WTC11 (cell line): ENCODE results near the gene HSPA4. TPM values are rescaled to one million over a fixed set of nuclear protein-coding genes. Genes with fewer than 3 reads are reported as not detected.

Experiments
- ATAC-seq: fragments of 200-7000 bp; cut with Tn5 transposase; 2 replicates; pipeline ENCODE4 v1.10.0; 2021; ENCODE audit warnings: mild to moderate bottlenecking, moderate library complexity
- CTCF ChIA-PET: fragments of 300-600 bp; sonication (Branson Sonifier 250); formaldehyde crosslinking; loops from one replicate; lab custom pipeline; 2021; ENCODE audit warnings: antibody characterized with exemption; lab: Charles Lee
- POLR2A ChIA-PET: fragments of 350-600 bp; sonication (Branson Sonifier 250); formaldehyde crosslinking; loops from one replicate; lab custom pipeline; 2021; ENCODE audit warnings: antibody characterized with exemption; lab: Charles Lee
- DNase-seq: peaks from one replicate; pipeline ENCODE4 v3.0.0; 2021; ENCODE audit warnings: low spot score
- H3K27ac Mint-ChIP-seq: 2 replicates; pipeline ENCODE4 v1.8.0; 2021; ENCODE audit warnings: mixed read lengths
- H3K27me3 Mint-ChIP-seq: 2 replicates; pipeline ENCODE4 v1.8.0; 2021; ENCODE audit warnings: low read depth, mild to moderate bottlenecking, moderate library complexity, mixed read lengths
- H3K36me3 Mint-ChIP-seq: 2 replicates; pipeline ENCODE4 v1.8.0; 2021; ENCODE audit warnings: mixed read lengths
- H3K4me1 Mint-ChIP-seq: 2 replicates; pipeline ENCODE4 v1.8.0; 2022; ENCODE audit warnings: mixed read lengths
- H3K4me3 Mint-ChIP-seq: 2 replicates; pipeline ENCODE4 v1.8.0; 2021; ENCODE audit warnings: mild to moderate bottlenecking, moderate library complexity, mixed read lengths
- H3K9me3 Mint-ChIP-seq: 2 replicates; pipeline ENCODE4 v1.8.0; 2021; ENCODE audit warnings: mixed read lengths
- AFF4 ChIP-seq: sonication (generic); formaldehyde crosslinking; IDR thresholded peaks from 2 replicates; pipeline ENCODE4 v1.8.1; 2023; ENCODE audit warnings: mild to moderate bottlenecking, missing genetic modification reagents, borderline replicate concordance
- ATF1 ChIP-seq: sonication (generic); formaldehyde crosslinking; IDR thresholded peaks from 2 replicates; pipeline ENCODE4 v1.8.1; 2023; ENCODE audit warnings: mild to moderate bottlenecking, moderate library complexity, missing genetic modification reagents
- ATF6 ChIP-seq: sonication (generic); formaldehyde crosslinking; IDR thresholded peaks from 2 replicates; pipeline ENCODE4 v1.8.1; 2023; ENCODE audit warnings: mild to moderate bottlenecking, missing genetic modification reagents
- CREB1 ChIP-seq: sonication (generic); formaldehyde crosslinking; IDR thresholded peaks from 2 replicates; pipeline ENCODE4 v1.8.0; 2023; ENCODE audit warnings: mild to moderate bottlenecking, missing genetic modification reagents
- CREM ChIP-seq: sonication (generic); formaldehyde crosslinking; IDR thresholded peaks from 2 replicates; pipeline ENCODE4 v1.8.1; 2022; ENCODE audit warnings: mild to moderate bottlenecking, missing genetic modification reagents, moderate library complexity
- CTCF ChIP-seq: fragments of 200-600 bp; IDR thresholded peaks from 2 replicates; pipeline ENCODE4 v1.8.0; 2022; ENCODE audit warnings: antibody characterized with exemption
- E2F1 ChIP-seq: sonication (generic); formaldehyde crosslinking; IDR thresholded peaks from 2 replicates; pipeline ENCODE4 v1.8.0; 2022; ENCODE audit warnings: mild to moderate bottlenecking, missing genetic modification reagents
- E2F5 ChIP-seq: sonication (generic); formaldehyde crosslinking; IDR thresholded peaks from 2 replicates; pipeline ENCODE4 v1.8.1; 2022; ENCODE audit warnings: mild to moderate bottlenecking, moderate library complexity, missing genetic modification reagents
- FOXP1 ChIP-seq: sonication (generic); formaldehyde crosslinking; IDR thresholded peaks from 2 replicates; pipeline ENCODE4 v1.8.0; 2022; ENCODE audit warnings: missing genetic modification reagents, mild to moderate bottlenecking, moderate library complexity, borderline replicate concordance
- FOXP4 ChIP-seq: sonication (generic); formaldehyde crosslinking; IDR thresholded peaks from 2 replicates; pipeline ENCODE4 v1.8.0; 2022; ENCODE audit warnings: mild to moderate bottlenecking, missing genetic modification reagents
- GRHL2 ChIP-seq: fragments of 250-450 bp; sonication (Bioruptor Pico); IDR thresholded peaks from 2 replicates; pipeline ENCODE4 v1.8.0; 2022; ENCODE audit warnings: mild to moderate bottlenecking, moderate library complexity; ENCODE audit not compliant: insufficient replicate concordance, severe bottlenecking
- USF2 ChIP-seq: sonication (generic); formaldehyde crosslinking; IDR thresholded peaks from 2 replicates; pipeline ENCODE4 v1.8.1; 2023; ENCODE audit warnings: mild to moderate bottlenecking, missing genetic modification reagents, moderate library complexity
- ZBTB21 ChIP-seq: sonication (generic); formaldehyde crosslinking; IDR thresholded peaks from 2 replicates; pipeline ENCODE4 v1.8.1; 2023; ENCODE audit warnings: mild to moderate bottlenecking, missing genetic modification reagents, borderline replicate concordance
- ZNF532 ChIP-seq: fragments of 250-450 bp; sonication (Bioruptor Pico); IDR thresholded peaks from 2 replicates; pipeline ENCODE4 v1.9.0; 2021; ENCODE audit warnings: mild to moderate bottlenecking, borderline replicate concordance
- ZNF671 ChIP-seq: fragments of 250-450 bp; sonication (Bioruptor Pico); IDR thresholded peaks from 2 replicates; pipeline ENCODE4 v1.8.0; 2021; ENCODE audit warnings: mild to moderate bottlenecking
- ZSCAN18 ChIP-seq: fragments of 250-450 bp; sonication (Bioruptor Pico); IDR thresholded peaks from 2 replicates; pipeline ENCODE4 v2.1.2; 2022; ENCODE audit warnings: mild to moderate bottlenecking, moderate library complexity
- total RNA-seq: library from RNA; stranded (reverse); gene quantifications from 3 replicates; pipeline ENCODE4 v1.2.3, GENCODE V29; 2021

HSPA4 gene
- total RNA-seq, 1 experiment from 2014 or later = 363 TPM

GRCh38 chr5:133025804-133026663 is 25.8 kb upstream of the HSPA4 start, which contains the start of gene ZCCHC10:
Gene ZCCHC10 (minus strand): TSS chr5:133026549. CDS start chr5:133026537, 12 bp downstream.
- CTCF ChIA-PET = no interaction called here
- TF ChIP-seq ZNF532 (CRISPR knock-in tag) (peak; percentile 27; the same call in 1 of the 2 replicates), CTCF (no peak), CREM (0 out of 2 replicates have a peak, but pooled peaks have one; percentile 42), CREB1 (CRISPR knock-in tag) (no peak), ATF1 (CRISPR knock-in tag) (no peak), E2F5 (CRISPR knock-in tag) (peak; percentile 58), FOXP1 (CRISPR knock-in tag) (peak; percentile 44; the same call in 1 of the 2 replicates), ZSCAN18 (no peak), GRHL2 (CRISPR knock-in tag) (no peak), ZBTB21 (CRISPR knock-in tag) (no peak), FOXP4 (CRISPR knock-in tag) (no peak; the same call in 1 of the 2 replicates), E2F1 (no peak), ZNF671 (CRISPR knock-in tag) (no peak), ATF6 (CRISPR knock-in tag) (no peak), USF2 (CRISPR knock-in tag) (no peak), AFF4 (no peak)

More at GRCh38 chr5:133025804-133026663, 25.8 kb upstream of the HSPA4 start, which contains the start of gene ZCCHC10:
- peak within 1 kb of the TSS; percentile 82 for H3K27ac Mint-ChIP-seq
- DNase-seq (peak; percentile 98), ATAC-seq (peak; percentile 99)
- H3K36me3 Mint-ChIP-seq = peaks cover 4% of the 10 kb centered on the region
- no peaks in the 10 kb centered on the region for H3K27me3 Mint-ChIP-seq
- no peaks in the 10 kb centered on the region for H3K9me3 Mint-ChIP-seq
- peak within 1 kb of the TSS; percentile 78 for H3K4me3 Mint-ChIP-seq
- peaks cover 12% of the 10 kb centered on the region for H3K4me1 Mint-ChIP-seq
- POLR2A ChIA-PET = interaction anchor here (1.3 to 2.0 kb wide), 2 partner anchors 26 to 62 kb away, joined by 6 to 9 read pairs; partner anchors contain the start of genes AFF4 and HSPA4
